ENCODE results near the gene SLC1A1.
A peak's percentile ranks its signal among the peaks of the same experiment; 100 is the strongest.

SLC1A1 gene

GRCh38 chr9:4491626-4491975, 1.3 kb downstream of the SLC1A1 start:
- TF ChIP-seq TAF1 (IDR thresholded peaks at IDR 0.05; ENCODE audit: borderline replicate concordance, low read depth, low read length) (no peak), POLR2AphosphoS5 (IDR thresholded peaks at IDR 0.05; ENCODE audit: low read depth, low read length) (no peak), POLR2A (IDR thresholded peaks at IDR 0.05; ENCODE audit: low read depth, low read length) (no peak)

GRCh38 chr9:4494332-4494731, 4.1 kb downstream of the SLC1A1 start:
- FAIRE-seq (no peak), DNase-seq (ENCODE audit: insufficient read length) (no peak)
- no peak for TF ChIP-seq POLR2A (IDR thresholded peaks at IDR 0.05; ENCODE audit: low read depth, low read length)

More at GRCh38 chr9:4491626-4491975, 1.3 kb downstream of the SLC1A1 start:
- DNase-seq (ENCODE audit: insufficient read length) (no peak), FAIRE-seq (peak; percentile 50)

GRCh38 chr9:4494806-4495205, 4.5 kb downstream of the SLC1A1 start:
- FAIRE-seq: peak; percentile 24
- no peak for TF ChIP-seq POLR2AphosphoS5 (IDR thresholded peaks at IDR 0.05; ENCODE audit: low read depth, low read length)
- no peak for TF ChIP-seq TAF1 (IDR thresholded peaks at IDR 0.05; ENCODE audit: borderline replicate concordance, low read depth, low read length)
- TF ChIP-seq POLR2A (IDR thresholded peaks at IDR 0.05; ENCODE audit: low read depth, low read length): no peak
- no peak for DNase-seq (ENCODE audit: insufficient read length)

- FAIRE-seq (no peak), DNase-seq (ENCODE audit: insufficient read length) (no peak)
- TF ChIP-seq POLR2AphosphoS5 (IDR thresholded peaks at IDR 0.05; ENCODE audit: low read depth, low read length) (no peak), POLR2A (IDR thresholded peaks at IDR 0.05; ENCODE audit: low read depth, low read length) (no peak), TAF1 (IDR thresholded peaks at IDR 0.05; ENCODE audit: borderline replicate concordance, low read depth, low read length) (no peak)
Measured at GRCh38 chr9:4495537-4495936, 5.3 kb downstream of the SLC1A1 start.

- FAIRE-seq (no peak), DNase-seq (ENCODE audit: insufficient read length) (no peak)
- no peak for TF ChIP-seq POLR2A (IDR thresholded peaks at IDR 0.05; ENCODE audit: low read depth, low read length)
Measured at GRCh38 chr9:4496497-4496896, 6.2 kb downstream of the SLC1A1 start.

- TF ChIP-seq TAF1 (IDR thresholded peaks at IDR 0.05; ENCODE audit: borderline replicate concordance, low read depth, low read length) (no peak), POLR2AphosphoS5 (IDR thresholded peaks at IDR 0.05; ENCODE audit: low read depth, low read length) (no peak), POLR2A (IDR thresholded peaks at IDR 0.05; ENCODE audit: low read depth, low read length) (no peak)
- no peak for DNase-seq (ENCODE audit: insufficient read length)
- no peak for FAIRE-seq
Measured at GRCh38 chr9:4497395-4497794, 7.1 kb downstream of the SLC1A1 start.

- DNase-seq (ENCODE audit: insufficient read length) (no peak), FAIRE-seq (no peak)
- TF ChIP-seq POLR2AphosphoS5 (IDR thresholded peaks at IDR 0.05; ENCODE audit: low read depth, low read length): no peak
- TF ChIP-seq TAF1 (IDR thresholded peaks at IDR 0.05; ENCODE audit: borderline replicate concordance, low read depth, low read length): no peak
- TF ChIP-seq POLR2A (IDR thresholded peaks at IDR 0.05; ENCODE audit: low read depth, low read length): no peak
Measured at GRCh38 chr9:4497855-4498254, 7.6 kb downstream of the SLC1A1 start.

- no peak for DNase-seq (ENCODE audit: insufficient read length)
Measured at GRCh38 chr9:4499917-4500316, 9.6 kb downstream of the SLC1A1 start.

GRCh38 chr9:4501147-4501507, 10.9 kb downstream of the SLC1A1 start:
- FAIRE-seq: no peak

More at GRCh38 chr9:4499917-4500316, 9.6 kb downstream of the SLC1A1 start:
- no peak for TF ChIP-seq POLR2A (IDR thresholded peaks at IDR 0.05; ENCODE audit: low read depth, low read length)
- FAIRE-seq: no peak

GRCh38 chr9:4502444-4502843, 12.2 kb downstream of the SLC1A1 start:
- DNase-seq (ENCODE audit: insufficient read length) (no peak), FAIRE-seq (no peak)
- TF ChIP-seq POLR2A (IDR thresholded peaks at IDR 0.05; ENCODE audit: low read depth, low read length): no peak
- no peak for TF ChIP-seq POLR2AphosphoS5 (IDR thresholded peaks at IDR 0.05; ENCODE audit: low read depth, low read length)
- TF ChIP-seq TAF1 (IDR thresholded peaks at IDR 0.05; ENCODE audit: borderline replicate concordance, low read depth, low read length): no peak

More at GRCh38 chr9:4501147-4501507, 10.9 kb downstream of the SLC1A1 start:
- no peak for DNase-seq (ENCODE audit: insufficient read length)
- TF ChIP-seq POLR2A (IDR thresholded peaks at IDR 0.05; ENCODE audit: low read depth, low read length) (no peak), POLR2AphosphoS5 (IDR thresholded peaks at IDR 0.05; ENCODE audit: low read depth, low read length) (no peak), TAF1 (IDR thresholded peaks at IDR 0.05; ENCODE audit: borderline replicate concordance, low read depth, low read length) (no peak)

GRCh38 chr9:4503103-4503502, 12.8 kb downstream of the SLC1A1 start:
- no peak for TF ChIP-seq POLR2A (IDR thresholded peaks at IDR 0.05; ENCODE audit: low read depth, low read length)
- no peak for TF ChIP-seq POLR2AphosphoS5 (IDR thresholded peaks at IDR 0.05; ENCODE audit: low read depth, low read length)
- no peak for TF ChIP-seq TAF1 (IDR thresholded peaks at IDR 0.05; ENCODE audit: borderline replicate concordance, low read depth, low read length)
- FAIRE-seq (no peak), DNase-seq (ENCODE audit: insufficient read length) (no peak)

GRCh38 chr9:4504250-4504649, 14.0 kb downstream of the SLC1A1 start:
- DNase-seq (ENCODE audit: insufficient read length) (no peak), FAIRE-seq (no peak)
- TF ChIP-seq TAF1 (IDR thresholded peaks at IDR 0.05; ENCODE audit: borderline replicate concordance, low read depth, low read length) (no peak), POLR2AphosphoS5 (IDR thresholded peaks at IDR 0.05; ENCODE audit: low read depth, low read length) (no peak), POLR2A (IDR thresholded peaks at IDR 0.05; ENCODE audit: low read depth, low read length) (no peak)

GRCh38 chr9:4506490-4506889, 16.2 kb downstream of the SLC1A1 start:
- no peak for DNase-seq (ENCODE audit: insufficient read length)
- no peak for TF ChIP-seq POLR2AphosphoS5 (IDR thresholded peaks at IDR 0.05; ENCODE audit: low read depth, low read length)
- TF ChIP-seq TAF1 (IDR thresholded peaks at IDR 0.05; ENCODE audit: borderline replicate concordance, low read depth, low read length): no peak
- TF ChIP-seq POLR2A (IDR thresholded peaks at IDR 0.05; ENCODE audit: low read depth, low read length): no peak
- FAIRE-seq: no peak
